Fibroblast of pulmonary artery (primary cell): ENCODE results near the gene MATN1.

Experiments used
- DNase-seq: peaks from one replicate; pipeline ENCODE4 v3.0.0-alpha.2; 2010; ENCODE audit warnings: low read depth
- H3K4me3 ChIP-seq: replicated peaks from 2 replicates; pipeline ENCODE4 v1.5.1; 2011; ENCODE audit warnings: low read depth, mild to moderate bottlenecking, control low read depth, low read length, moderate library complexity
- CTCF ChIP-seq: IDR thresholded peaks from 2 replicates; pipeline ENCODE4 v1.5.1; 2011; ENCODE audit warnings: mild to moderate bottlenecking, control low read depth, low read length, inconsistent platforms; ENCODE audit errors: missing control alignments

The MATN1 gene

GRCh38 chr1:30725450-30726095 lies 2.2 kb upstream of the MATN1 start:
- TF ChIP-seq CTCF = no peak
- no peak for DNase-seq
- no peak overlapping the region for H3K4me3 ChIP-seq

DNA sequence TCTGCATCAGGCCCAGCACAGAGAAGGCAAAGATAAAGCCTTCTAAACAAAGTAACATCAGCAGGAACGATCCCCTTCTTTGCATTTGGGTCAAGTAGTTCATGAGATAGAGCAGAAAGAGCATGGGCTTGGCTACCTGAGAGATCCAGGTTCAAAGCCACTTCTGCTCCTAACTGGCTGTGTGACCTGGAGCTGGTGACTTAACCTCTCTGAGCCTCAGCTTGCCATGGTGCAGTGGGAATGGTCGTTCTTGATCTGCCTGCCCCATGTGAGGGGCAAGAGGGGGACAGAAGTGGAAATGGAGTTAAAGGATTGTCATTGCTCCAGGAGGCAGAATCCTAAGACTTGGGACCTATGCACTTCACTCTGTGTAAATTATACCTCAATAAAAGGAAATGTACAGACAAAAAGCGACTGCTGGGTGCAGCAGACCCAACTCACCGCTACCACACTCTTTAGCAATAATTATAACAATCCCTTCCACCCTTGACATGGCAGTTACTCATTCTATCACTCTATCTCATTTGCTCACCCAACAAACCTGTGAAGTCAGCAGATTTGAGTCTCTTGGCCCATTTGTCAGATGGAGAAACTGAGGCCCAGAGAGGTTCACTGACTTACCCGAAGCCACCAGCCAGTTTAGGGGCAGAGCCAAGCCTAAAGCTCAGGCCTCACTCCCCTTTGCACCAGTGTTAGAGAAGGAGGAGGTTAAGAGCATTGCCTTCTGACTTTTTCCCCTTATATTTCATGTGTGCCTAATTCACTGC lies 1.5 kb upstream of the MATN1 start:
- DNase-seq = no peak
- no peak for TF ChIP-seq CTCF
- no peak overlapping the region for H3K4me3 ChIP-seq

GRCh38 chr1:30724175-30724574 lies 790 bp upstream of the MATN1 start:
- no peak for DNase-seq
- no peak overlapping the region for H3K4me3 ChIP-seq
- TF ChIP-seq CTCF = peak; percentile 28

GRCh38 chr1:30721812-30722537 lies 1.4 kb downstream of the MATN1 start:
- H3K4me3 ChIP-seq = no peak overlapping the region
- no peak for DNase-seq
- TF ChIP-seq CTCF = no peak

DNA sequence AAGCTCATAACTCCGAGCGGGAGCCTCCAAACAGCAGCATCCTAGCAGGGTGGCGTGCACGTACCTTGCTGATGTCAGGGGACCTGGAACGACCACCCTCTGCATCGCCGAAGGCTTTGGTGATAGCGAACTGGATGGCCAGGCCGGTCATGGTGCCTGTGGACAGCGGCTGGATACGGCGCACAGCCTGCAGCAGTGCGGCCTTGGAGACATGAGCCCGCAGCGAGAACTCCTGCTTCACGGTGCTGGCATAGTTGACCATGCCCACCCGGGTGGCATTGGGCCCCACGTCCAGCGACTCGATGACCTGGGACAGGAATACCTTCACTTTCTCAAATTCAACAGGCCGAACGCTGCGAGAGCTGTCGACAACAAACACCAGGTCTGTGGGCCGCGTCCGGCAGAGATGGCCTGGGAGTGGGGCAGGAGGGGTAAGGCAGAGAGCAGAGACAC lies 2.0 kb downstream of the MATN1 start:
- no peak for DNase-seq
- H3K4me3 ChIP-seq = no peak overlapping the region
- no peak for TF ChIP-seq CTCF

GRCh38 chr1:30720271-30721223 lies 2.8 kb downstream of the MATN1 start:
- no peak overlapping the region for H3K4me3 ChIP-seq
- DNase-seq = no peak
- TF ChIP-seq CTCF = no peak
